ENCODE data around the gene OR52B6. TPM values are rescaled to one million over a fixed set of nuclear protein-coding genes. Genes with fewer than 3 reads are reported as not detected.
A peak's percentile ranks its signal among the peaks of the same experiment; 100 is the strongest.
"Not testable (repeated sequence)": the region's sequence is repeated elsewhere in the genome, so short reads cannot be mapped to it uniquely, and the experiment has no call there.

Gene OR52B6
- total RNA-seq, 1 experiment from 2014 or later, result not detected

DNA sequence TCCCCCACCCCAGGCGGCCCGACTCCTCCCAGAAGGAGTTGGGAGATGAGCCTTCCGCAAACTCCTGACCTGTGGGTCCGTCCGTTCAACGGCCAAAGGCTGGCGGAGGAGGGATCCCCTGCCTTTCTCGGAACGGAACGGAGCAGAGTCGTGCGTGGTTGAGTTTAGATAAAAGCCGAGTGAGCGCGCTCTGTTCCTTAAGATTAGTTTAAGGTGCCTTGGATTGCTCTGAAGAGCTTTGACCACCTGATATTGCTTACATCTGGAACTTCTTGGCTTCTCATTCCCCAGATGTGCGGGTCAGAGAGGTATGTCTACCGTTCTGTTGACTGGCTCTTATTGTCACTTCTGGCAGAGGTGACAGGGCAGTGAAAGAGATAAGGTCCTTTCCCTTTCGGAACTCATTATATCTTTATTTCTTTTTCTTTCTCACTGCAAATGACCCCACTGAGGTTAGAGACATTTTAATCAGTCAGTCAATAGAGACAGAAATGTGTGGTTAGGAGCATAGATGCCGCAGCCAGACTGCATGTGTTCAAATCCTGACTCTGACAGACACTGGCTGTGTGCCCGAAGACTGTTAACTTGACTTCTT, 16.0 kb downstream of the OR52B6 start, which contains the start of gene TRIM6:
Gene TRIM6 (plus strand): TSS at position 31 of the 595 bp plus-strand sequence. CDS start 261 bp downstream, at position 292.
- peak; percentile 34; the same call in 1 of the 2 replicates for TF ChIP-seq ZNF423 (CRISPR knock-in tag; IDR thresholded peaks at IDR 0.05)
- TF ChIP-seq FOXK1 (CRISPR knock-in tag; IDR thresholded peaks at IDR 0.05), result 0 out of 2 replicates have a peak, but pooled peaks have one; percentile 36
- TF ChIP-seq, protein P1, sequence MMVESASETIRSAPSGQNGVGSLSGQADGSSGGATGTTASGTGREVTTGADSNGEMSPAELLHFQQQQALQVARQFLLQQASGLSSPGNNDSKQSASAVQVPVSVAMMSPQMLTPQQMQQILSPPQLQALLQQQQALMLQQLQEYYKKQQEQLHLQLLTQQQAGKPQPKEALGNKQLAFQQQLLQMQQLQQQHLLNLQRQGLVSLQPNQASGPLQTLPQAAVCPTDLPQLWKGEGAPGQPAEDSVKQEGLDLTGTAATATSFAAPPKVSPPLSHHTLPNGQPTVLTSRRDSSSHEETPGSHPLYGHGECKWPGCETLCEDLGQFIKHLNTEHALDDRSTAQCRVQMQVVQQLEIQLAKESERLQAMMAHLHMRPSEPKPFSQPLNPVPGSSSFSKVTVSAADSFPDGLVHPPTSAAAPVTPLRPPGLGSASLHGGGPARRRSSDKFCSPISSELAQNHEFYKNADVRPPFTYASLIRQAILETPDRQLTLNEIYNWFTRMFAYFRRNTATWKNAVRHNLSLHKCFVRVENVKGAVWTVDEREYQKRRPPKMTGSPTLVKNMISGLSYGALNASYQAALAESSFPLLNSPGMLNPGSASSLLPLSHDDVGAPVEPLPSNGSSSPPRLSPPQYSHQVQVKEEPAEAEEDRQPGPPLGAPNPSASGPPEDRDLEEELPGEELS (CRISPR knock-in tag; IDR thresholded peaks at IDR 0.05), result no peak
- H3K36me3 Mint-ChIP-seq, result peaks cover 1% of the 10 kb centered on the region
- ChIA-PET POLR2A (interaction anchor here (1.0 kb wide), 1 partner anchor 62 kb away, joined by 3 read pairs; no protein-coding TSS in a partner anchor), CTCF (interaction anchor here (0.5 to 1.1 kb wide), 2 partner anchors 59 to 93 kb away, joined by 3 read pairs; partner anchors contain the start of gene TRIM22)
- peaks cover 2% of the 10 kb centered on the region; the same call in 1 of the 2 replicates for H3K9me3 Mint-ChIP-seq
- peaks cover 58% of the 10 kb centered on the region for H3K4me1 Mint-ChIP-seq
- peak; percentile 66 for DNase-seq (ENCODE audit: low spot score)
- H3K27me3 Mint-ChIP-seq (ENCODE audit: low read depth), result no peaks in the 10 kb centered on the region
- H3K27ac Mint-ChIP-seq, result peak within 1 kb of the TSS; percentile 88
- H3K4me3 Mint-ChIP-seq, result peak within 1 kb of the TSS; percentile 97
- peak; percentile 59 for ATAC-seq

DNA sequence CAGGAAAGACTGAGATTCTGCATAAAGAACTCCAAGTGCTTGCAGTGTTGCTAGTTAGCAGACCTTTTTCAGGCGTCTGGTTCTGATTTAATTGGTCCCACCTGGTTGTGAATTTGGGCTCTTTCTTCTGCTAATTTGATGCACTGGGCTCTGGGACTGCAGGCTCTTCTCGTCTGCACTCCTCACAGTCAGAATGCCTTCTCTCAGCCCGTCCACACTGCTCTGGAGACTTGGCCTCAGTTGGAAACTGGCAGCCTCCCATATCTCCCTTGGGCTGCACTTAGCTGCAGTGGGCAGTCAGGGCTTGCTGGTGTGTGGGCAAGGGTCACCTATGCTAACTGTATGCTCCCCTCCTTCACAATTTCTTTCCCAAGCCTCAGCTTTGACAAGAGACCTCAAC, 17.3 kb downstream of the OR52B6 start:
- no peaks in the 10 kb centered on the region for H3K27me3 Mint-ChIP-seq (ENCODE audit: low read depth)
- ChIA-PET POLR2A (interaction anchor here (0.6 to 1.0 kb wide), 2 partner anchors 61 to 95 kb away, joined by 3 to 8 read pairs; no protein-coding TSS in a partner anchor), CTCF (interaction anchor here (1.1 kb wide), 1 partner anchor 91 kb away, joined by 3 read pairs; the partner anchor contains the start of gene TRIM22)
- H3K36me3 Mint-ChIP-seq, result peaks cover under 1% of the 10 kb centered on the region; the same call in 1 of the 2 replicates
- H3K4me1 Mint-ChIP-seq, result peaks cover 60% of the 10 kb centered on the region
- peak overlapping the region; percentile 97 for H3K4me3 Mint-ChIP-seq
- H3K27ac Mint-ChIP-seq, result peak overlapping the region; percentile 93
- DNase-seq (ENCODE audit: low spot score) (no peak), ATAC-seq (peak; percentile 56)
- TF ChIP-seq ETV6 (CRISPR knock-in tag; IDR thresholded peaks at IDR 0.05) (0 out of 2 replicates have a peak, but pooled peaks have one; percentile 29), ZNF232 (CRISPR knock-in tag; IDR thresholded peaks at IDR 0.05) (no peak), ZNF396 (CRISPR knock-in tag; IDR thresholded peaks at IDR 0.05; ENCODE audit: borderline replicate concordance) (no peak)
- H3K9me3 Mint-ChIP-seq, result no peaks in the 10 kb centered on the region

DNA sequence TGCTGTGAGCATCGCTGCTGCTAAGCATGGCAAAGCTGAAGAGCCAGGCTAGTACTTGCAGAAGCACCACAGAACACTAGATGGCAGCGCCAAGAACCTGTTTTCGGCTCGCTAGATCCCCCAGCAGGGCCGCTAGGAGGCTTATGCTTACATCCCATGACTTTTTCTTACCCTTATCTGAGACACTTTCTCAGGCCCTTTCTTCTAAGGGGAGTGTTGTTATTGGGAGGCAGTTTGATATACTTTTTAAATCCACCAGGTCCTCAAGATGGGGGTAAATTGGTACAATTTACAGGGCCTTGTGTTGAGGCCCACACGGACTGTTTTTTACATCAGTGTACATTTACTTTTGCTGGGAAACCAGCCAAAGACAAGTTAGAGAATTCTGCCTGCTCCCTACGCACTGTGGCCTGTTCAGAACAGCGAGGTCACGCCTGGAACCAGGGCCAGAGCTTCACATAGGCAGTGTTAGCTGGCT, 19.7 kb downstream of the OR52B6 start:
- POLR2A ChIA-PET, result no interaction called here
- CTCF ChIA-PET, result interaction anchor here (0.6 to 1.9 kb wide), 13 partner anchors 9 to 763 kb away, joined by 3 to 10 read pairs (median 4); partner anchors contain the start of genes TRIM22 and TRIM5
- Mint-ChIP-seq H3K36me3 (peaks cover 22% of the 10 kb centered on the region), H3K4me1 (peaks cover 53% of the 10 kb centered on the region), H3K9me3 (no peaks in the 10 kb centered on the region), H3K27me3 (ENCODE audit: low read depth) (no peaks in the 10 kb centered on the region), H3K27ac (peak overlapping the region; percentile 41; the same call in 1 of the 2 replicates), H3K4me3 (peak overlapping the region; percentile 14; the same call in 1 of the 2 replicates)
- DNase-seq (ENCODE audit: low spot score) (peak; percentile 69), ATAC-seq (peak; percentile 76)
- no peak for TF ChIP-seq SMAD4 (CRISPR knock-in tag; IDR thresholded peaks at IDR 0.05)

DNA sequence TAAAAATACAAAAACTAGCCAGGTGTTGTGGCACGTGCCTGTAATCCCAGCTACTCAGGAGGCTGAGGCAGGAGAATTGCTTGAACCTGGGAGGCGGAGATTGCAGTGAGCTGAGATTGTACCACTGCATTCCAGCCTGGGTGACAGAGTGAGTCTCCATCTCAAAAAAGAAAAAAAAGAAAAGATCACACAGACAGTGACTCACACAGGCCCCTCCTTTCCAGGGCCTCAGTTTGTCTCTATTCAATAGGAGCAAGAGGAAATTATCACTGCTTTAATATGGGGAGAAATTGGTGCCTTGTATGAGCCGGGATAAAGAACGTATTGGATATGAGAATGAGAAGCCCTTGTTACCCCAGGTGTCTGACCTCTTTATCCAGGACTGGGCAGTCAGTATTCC, 22.1 kb downstream of the OR52B6 start:
- peaks cover 44% of the 10 kb centered on the region for H3K36me3 Mint-ChIP-seq
- CTCF ChIA-PET; POLR2A ChIA-PET; H3K9me3 Mint-ChIP-seq; DNase-seq (ENCODE audit: low spot score); H3K27me3 Mint-ChIP-seq (ENCODE audit: low read depth); H3K4me3 Mint-ChIP-seq; ATAC-seq: not testable (repeated sequence)
- peaks cover 37% of the 10 kb centered on the region for H3K4me1 Mint-ChIP-seq
- H3K27ac Mint-ChIP-seq, result peak overlapping the region; percentile 45; the same call in 1 of the 2 replicates

DNA sequence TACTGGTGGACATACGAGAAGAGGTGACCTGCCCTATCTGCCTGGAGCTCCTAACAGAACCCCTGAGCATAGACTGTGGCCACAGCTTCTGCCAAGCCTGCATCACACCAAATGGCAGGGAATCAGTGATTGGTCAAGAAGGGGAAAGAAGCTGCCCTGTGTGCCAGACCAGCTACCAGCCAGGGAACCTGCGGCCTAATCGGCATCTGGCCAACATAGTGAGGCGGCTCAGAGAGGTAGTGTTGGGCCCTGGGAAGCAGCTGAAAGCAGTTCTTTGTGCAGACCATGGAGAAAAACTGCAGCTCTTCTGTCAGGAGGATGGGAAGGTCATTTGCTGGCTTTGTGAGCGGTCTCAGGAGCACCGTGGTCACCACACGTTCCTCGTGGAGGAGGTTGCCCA, 22.6 kb downstream of the OR52B6 start:
- H3K27me3 Mint-ChIP-seq (ENCODE audit: low read depth), result no peaks in the 10 kb centered on the region
- no peak for TF ChIP-seq RORB (CRISPR knock-in tag; IDR thresholded peaks at IDR 0.05)
- no peak for TF ChIP-seq ZNF671 (CRISPR knock-in tag; IDR thresholded peaks at IDR 0.05)
- TF ChIP-seq, protein P2, sequence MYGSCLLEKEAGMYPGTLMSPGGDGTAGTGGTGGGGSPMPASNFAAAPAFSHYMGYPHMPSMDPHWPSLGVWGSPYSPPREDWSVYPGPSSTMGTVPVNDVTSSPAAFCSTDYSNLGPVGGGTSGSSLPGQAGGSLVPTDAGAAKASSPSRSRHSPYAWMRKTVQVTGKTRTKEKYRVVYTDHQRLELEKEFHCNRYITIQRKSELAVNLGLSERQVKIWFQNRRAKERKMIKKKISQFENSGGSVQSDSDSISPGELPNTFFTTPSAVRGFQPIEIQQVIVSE (CRISPR knock-in tag; IDR thresholded peaks at IDR 0.05; ENCODE audit: borderline replicate concordance), result no peak
- TF ChIP-seq, protein P3, sequence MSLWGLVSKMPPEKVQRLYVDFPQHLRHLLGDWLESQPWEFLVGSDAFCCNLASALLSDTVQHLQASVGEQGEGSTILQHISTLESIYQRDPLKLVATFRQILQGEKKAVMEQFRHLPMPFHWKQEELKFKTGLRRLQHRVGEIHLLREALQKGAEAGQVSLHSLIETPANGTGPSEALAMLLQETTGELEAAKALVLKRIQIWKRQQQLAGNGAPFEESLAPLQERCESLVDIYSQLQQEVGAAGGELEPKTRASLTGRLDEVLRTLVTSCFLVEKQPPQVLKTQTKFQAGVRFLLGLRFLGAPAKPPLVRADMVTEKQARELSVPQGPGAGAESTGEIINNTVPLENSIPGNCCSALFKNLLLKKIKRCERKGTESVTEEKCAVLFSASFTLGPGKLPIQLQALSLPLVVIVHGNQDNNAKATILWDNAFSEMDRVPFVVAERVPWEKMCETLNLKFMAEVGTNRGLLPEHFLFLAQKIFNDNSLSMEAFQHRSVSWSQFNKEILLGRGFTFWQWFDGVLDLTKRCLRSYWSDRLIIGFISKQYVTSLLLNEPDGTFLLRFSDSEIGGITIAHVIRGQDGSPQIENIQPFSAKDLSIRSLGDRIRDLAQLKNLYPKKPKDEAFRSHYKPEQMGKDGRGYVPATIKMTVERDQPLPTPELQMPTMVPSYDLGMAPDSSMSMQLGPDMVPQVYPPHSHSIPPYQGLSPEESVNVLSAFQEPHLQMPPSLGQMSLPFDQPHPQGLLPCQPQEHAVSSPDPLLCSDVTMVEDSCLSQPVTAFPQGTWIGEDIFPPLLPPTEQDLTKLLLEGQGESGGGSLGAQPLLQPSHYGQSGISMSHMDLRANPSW (CRISPR knock-in tag; conservative IDR thresholded peaks at IDR 0.05; ENCODE audit: low read depth), result no peak
- TF ChIP-seq JAZF1 (CRISPR knock-in tag; IDR thresholded peaks at IDR 0.05), result no peak
- TF ChIP-seq, protein P4, sequence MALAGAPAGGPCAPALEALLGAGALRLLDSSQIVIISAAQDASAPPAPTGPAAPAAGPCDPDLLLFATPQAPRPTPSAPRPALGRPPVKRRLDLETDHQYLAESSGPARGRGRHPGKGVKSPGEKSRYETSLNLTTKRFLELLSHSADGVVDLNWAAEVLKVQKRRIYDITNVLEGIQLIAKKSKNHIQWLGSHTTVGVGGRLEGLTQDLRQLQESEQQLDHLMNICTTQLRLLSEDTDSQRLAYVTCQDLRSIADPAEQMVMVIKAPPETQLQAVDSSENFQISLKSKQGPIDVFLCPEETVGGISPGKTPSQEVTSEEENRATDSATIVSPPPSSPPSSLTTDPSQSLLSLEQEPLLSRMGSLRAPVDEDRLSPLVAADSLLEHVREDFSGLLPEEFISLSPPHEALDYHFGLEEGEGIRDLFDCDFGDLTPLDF (CRISPR knock-in tag; IDR thresholded peaks at IDR 0.05), result no peak
- TF ChIP-seq, protein P5, sequence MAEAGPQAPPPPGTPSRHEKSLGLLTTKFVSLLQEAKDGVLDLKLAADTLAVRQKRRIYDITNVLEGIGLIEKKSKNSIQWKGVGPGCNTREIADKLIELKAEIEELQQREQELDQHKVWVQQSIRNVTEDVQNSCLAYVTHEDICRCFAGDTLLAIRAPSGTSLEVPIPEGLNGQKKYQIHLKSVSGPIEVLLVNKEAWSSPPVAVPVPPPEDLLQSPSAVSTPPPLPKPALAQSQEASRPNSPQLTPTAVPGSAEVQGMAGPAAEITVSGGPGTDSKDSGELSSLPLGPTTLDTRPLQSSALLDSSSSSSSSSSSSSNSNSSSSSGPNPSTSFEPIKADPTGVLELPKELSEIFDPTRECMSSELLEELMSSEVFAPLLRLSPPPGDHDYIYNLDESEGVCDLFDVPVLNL (CRISPR knock-in tag; IDR thresholded peaks at IDR 0.05; ENCODE audit: borderline replicate concordance, low read depth), result no peak
- TF ChIP-seq SOX15 (CRISPR knock-in tag; IDR thresholded peaks at IDR 0.05), result no peak
- no peak for ATAC-seq
- H3K36me3 Mint-ChIP-seq, result peaks cover 50% of the 10 kb centered on the region
- DNase-seq (ENCODE audit: low spot score), result no peak
- H3K4me1 Mint-ChIP-seq, result peaks cover 31% of the 10 kb centered on the region
- H3K9me3 Mint-ChIP-seq, result no peaks in the 10 kb centered on the region
- ChIA-PET POLR2A (no interaction called here), CTCF (no interaction called here)
- H3K4me3 Mint-ChIP-seq, result no peak overlapping the region
- peak overlapping the region; percentile 45; the same call in 1 of the 2 replicates for H3K27ac Mint-ChIP-seq
